B cell (primary cell): Measurements from ENCODE around the gene FBXO34. TPM values are rescaled to one million over a fixed set of nuclear protein-coding genes. Genes with fewer than 3 reads are reported as not detected.

ENCODE experiments used
- ATAC-seq: fragments of 200-7000 bp; cut with Tn5 transposase; one replicate; pipeline ENCODE4 v1.10.0; 2021; ENCODE audit warnings: low read depth, mild to moderate bottlenecking, moderate number of reproducible peaks, moderate library complexity
- CTCF ChIA-PET: fragments of 350-600 bp; sonication (Branson Sonifier 250); formaldehyde crosslinking; loops from one replicate; lab custom pipeline; 2021; ENCODE audit warnings: antibody characterized with exemption, inconsistent platforms; lab: Charles Lee
- POLR2A ChIA-PET: fragments of 350-600 bp; sonication (Branson Sonifier 250); formaldehyde crosslinking; loops from one replicate; lab custom pipeline; 2021; ENCODE audit warnings: antibody characterized with exemption; lab: Charles Lee
- DNase-seq: peaks from one replicate; pipeline ENCODE4 v3.0.0; 2013
- H2AFZ ChIP-seq: 2 replicates; pipeline ENCODE4 v1.6.1; 2012; ENCODE audit warnings: mild to moderate bottlenecking, low read depth, low read length; ENCODE audit not compliant: insufficient read depth, poor library complexity, severe bottlenecking
- H3K27ac ChIP-seq, 2 donors: 1 replicate in 1 of 2; 2 replicates in 1 of 2; pipeline ENCODE4 v1.5.1; 2012 to 2013; ENCODE audit warnings: low read length in 2 of 2, mild to moderate bottlenecking in 2 of 2, moderate library complexity in 1 of 2
- H3K27me3 ChIP-seq, 4 experiments: fragments of 200-600 bp in 1 of 4; sonication (generic) in 1 of 4; replicated peaks in 1 of 4; 1 replicate in 2 of 4; 2 replicates in 2 of 4; pipeline versions ENCODE4 v1.6.1 to v1.7.0; 2013 to 2016; ENCODE audit warnings: low read length in 3 of 4, mild to moderate bottlenecking in 2 of 4, mixed read lengths in 1 of 4, moderate library complexity in 1 of 4; ENCODE audit not compliant: insufficient read depth in 4 of 4, control insufficient read depth in 3 of 4; ENCODE audit errors: control extremely low read depth in 1 of 4
- H3K36me3 ChIP-seq, 2 experiments: replicated peaks in 1 of 2; 1 replicate in 1 of 2; 2 replicates in 1 of 2; pipeline versions ENCODE4 v1.6.1 to v1.7.1; 2013; ENCODE audit warnings: low read length in 1 of 2; ENCODE audit not compliant: insufficient read depth in 2 of 2, control insufficient read depth in 1 of 2; ENCODE audit errors: control extremely low read depth in 1 of 2, extremely low read depth in 1 of 2
- H3K4me1 ChIP-seq, 2 donors: fragments of 200-600 bp in 1 of 2; sonication (generic) in 1 of 2; 1 replicate in 1 of 2; 2 replicates in 1 of 2; pipeline versions ENCODE4 v1.5.1 to v1.6.1; 2013 to 2017; ENCODE audit warnings: low read length in 2 of 2; ENCODE audit not compliant: control insufficient read depth in 2 of 2, insufficient read depth in 2 of 2
- H3K4me2 ChIP-seq: replicated peaks from 2 replicates; pipeline ENCODE3; 2012; ENCODE audit warnings: mild to moderate bottlenecking, low read depth, low read length; ENCODE audit not compliant: poor library complexity, severe bottlenecking
- H3K4me3 ChIP-seq, 5 experiments: fragments of 200-600 bp in 1 of 5; sonication (generic) in 1 of 5; 1 replicate in 3 of 5; 2 replicates in 2 of 5; pipeline versions ENCODE4 v1.5.1 to v1.7.0; 2011 to 2016; ENCODE audit warnings: low read length in 4 of 5, mild to moderate bottlenecking in 4 of 5, low read depth in 2 of 5, control low read depth in 1 of 5, moderate library complexity in 1 of 5; ENCODE audit not compliant: insufficient read depth in 1 of 5; ENCODE audit errors: control extremely low read depth in 1 of 5, extremely low read depth in 1 of 5
- H3K79me2 ChIP-seq: fragments of 200-600 bp; sonication (generic); one replicate; pipeline ENCODE4 v1.6.0; 2016; ENCODE audit warnings: low read length; ENCODE audit not compliant: control insufficient read depth, insufficient read depth
- H3K9ac ChIP-seq: fragments of 200-600 bp; sonication (generic); 2 replicates; pipeline ENCODE4 v1.6.1; 2017; ENCODE audit warnings: mild to moderate bottlenecking, low read length, moderate library complexity
- H3K9me3 ChIP-seq, 3 donors: one replicate each; pipeline versions ENCODE4 v1.6.1 to v1.7.1; 2013; ENCODE audit warnings: low read length in 2 of 3; ENCODE audit not compliant: control insufficient read depth in 2 of 3, insufficient read depth in 1 of 3; ENCODE audit errors: control extremely low read depth in 1 of 3
- H4K20me1 ChIP-seq: 2 replicates; pipeline ENCODE4 v1.6.0; 2012; ENCODE audit warnings: mild to moderate bottlenecking, low read length; ENCODE audit not compliant: insufficient read depth, control insufficient read depth, poor library complexity, severe bottlenecking
- H3K27ac Mint-ChIP-seq: one replicate; pipeline ENCODE4 v1.8.0; 2021; ENCODE audit warnings: mixed read lengths
- H3K27me3 Mint-ChIP-seq: one replicate; pipeline ENCODE4 v1.8.0; 2021; ENCODE audit warnings: mixed read lengths
- H3K4me1 Mint-ChIP-seq: one replicate; pipeline ENCODE4 v1.8.0; 2021; ENCODE audit warnings: mixed read lengths
- H3K4me3 Mint-ChIP-seq: one replicate; pipeline ENCODE4 v1.8.0; 2021; ENCODE audit warnings: mixed read lengths
- H3K9me3 Mint-ChIP-seq: one replicate; pipeline ENCODE4 v1.8.0; 2022; ENCODE audit warnings: mixed read lengths; ENCODE audit not compliant: insufficient read depth
- CTCF ChIP-seq: fragments of 200-600 bp; IDR thresholded peaks from one replicate; pipeline ENCODE4 v1.8.0; 2022; ENCODE audit warnings: antibody characterized with exemption, mild to moderate bottlenecking
- EZH2 ChIP-seq: IDR thresholded peaks from 2 replicates; pipeline ENCODE4 v1.6.1; 2012; ENCODE audit warnings: borderline replicate concordance, low read depth, mild to moderate bottlenecking, moderate library complexity, low read length; ENCODE audit not compliant: insufficient read depth, poor library complexity, severe bottlenecking
- WGBS: methylation state at CpG from one replicate; pipeline ENCODE4 v1.1.5; 2013; ENCODE audit warnings: missing lambda C conversion rate; ENCODE audit not compliant: insufficient coverage; 5-methylcytosine and 5-hydroxymethylcytosine counted together
- intact Hi-C: fragments of 100-400 bp; cut with micrococcal nuclease; formaldehyde crosslinking; loops from one replicate; pipeline ENCODE4 v1.10.0; 2022
- polyA plus RNA-seq: library from polyadenylated mRNA; depleted of rRNA; stranded (reverse); fragments of >200 nt; gene quantifications from 2 replicates; pipeline ENCODE4 v1.2.3, GENCODE V29; 2012
- total RNA-seq, 2 donors: library from RNA; stranded (reverse); fragments of 120-200 nt in 1 of 2; gene quantifications; 1 replicate in 1 of 2; 2 replicates in 1 of 2; pipeline versions ENCODE4 v1.2.3 to v1.2.4, GENCODE V29; 2013 to 2022

The FBXO34 gene
- total and polyA plus RNA-seq, 2 donors (not counting 1 experiment from before 2014, with no cell fraction given) = 8.1 to 27.5 TPM

- Mint-ChIP-seq H3K27ac (no peak overlapping the region), H3K27me3 (no peaks in the 10 kb centered on the region), H3K9me3 (no peaks in the 10 kb centered on the region), H3K4me3 (no peak overlapping the region), H3K4me1 (peaks cover 48% of the 10 kb centered on the region)
- ChIA-PET CTCF (interaction anchor here (0.6 to 0.8 kb wide), 4 partner anchors 9 to 230 kb away, joined by 3 read pairs; no protein-coding TSS in a partner anchor), POLR2A (interaction anchor here (0.6 kb wide), 2 partner anchors 68 to 410 kb away, joined by 4 to 5 read pairs; no protein-coding TSS in a partner anchor)
- Histone ChIP-seq H3K9ac (no peak overlapping the region), H3K9me3 (no peaks in the 10 kb centered on the region), H2AFZ (no peak overlapping the region), H3K4me1 (peaks cover 18 to 20% of the 10 kb centered on the region in 2 donors), H3K4me2 (no peak overlapping the region), H3K79me2 (peaks cover 98% of the 10 kb centered on the region), H3K27ac (no peak overlapping the region), H3K27me3 (no peaks in the 10 kb centered on the region), H3K4me3 (no peak overlapping the region), H3K36me3 (peaks cover 1 to 9% of the 10 kb centered on the region in 2 experiments), H4K20me1 (peaks cover 35% of the 10 kb centered on the region)
- TF ChIP-seq EZH2 = no peak
- DNase-seq (no peak), ATAC-seq (no peak)
- 94% methylated on average over 2 of the region's 6 CpGs for WGBS
- intact Hi-C loops = no loop called here
Observed at GRCh38 chr14:55281316-55281839, 10.2 kb downstream of the FBXO34 start.

GRCh38 chr14:55285048-55285652, 13.9 kb downstream of the FBXO34 start:
- Histone ChIP-seq H3K9me3 (no peaks in the 10 kb centered on the region), H3K79me2 (peaks cover 93% of the 10 kb centered on the region), H3K4me1 (no peaks in the 10 kb centered on the region), H3K4me3 (no peak overlapping the region), H4K20me1 (peaks cover 55% of the 10 kb centered on the region), H3K9ac (no peak overlapping the region), H3K27me3 (no peaks in the 10 kb centered on the region), H3K4me2 (no peak overlapping the region), H3K27ac (no peak overlapping the region), H2AFZ (no peak overlapping the region), H3K36me3 (peaks cover 0 to 9% of the 10 kb centered on the region in 2 experiments)
- 100% methylated on average over 8 of the region's 13 CpGs for WGBS
- Mint-ChIP-seq H3K4me1 (peaks cover 28% of the 10 kb centered on the region), H3K27me3 (no peaks in the 10 kb centered on the region), H3K9me3 (no peaks in the 10 kb centered on the region), H3K27ac (no peak overlapping the region), H3K4me3 (no peak overlapping the region)
- CTCF ChIA-PET = no interaction called here
- TF ChIP-seq EZH2 (no peak), CTCF (no peak)
- POLR2A ChIA-PET = no interaction called here
- no peak for DNase-seq
- intact Hi-C loops = no loop called here
- no peak for ATAC-seq
